GM18861 (cell line): ENCODE data around the gene ARRB1.
A peak's percentile ranks its signal among the peaks of the same experiment; 100 is the strongest.

Source experiments
- ATAC-seq: cut with Tn5 transposase; IDR thresholded peaks from one replicate; pipeline ENCODE4 v1.9.1; 2021; ENCODE audit not compliant: unreplicated experiment

Gene ARRB1

GRCh38 chr11:75303544-75304224 lies 47.8 kb downstream of the ARRB1 start:
- no peak for ATAC-seq

DNA sequence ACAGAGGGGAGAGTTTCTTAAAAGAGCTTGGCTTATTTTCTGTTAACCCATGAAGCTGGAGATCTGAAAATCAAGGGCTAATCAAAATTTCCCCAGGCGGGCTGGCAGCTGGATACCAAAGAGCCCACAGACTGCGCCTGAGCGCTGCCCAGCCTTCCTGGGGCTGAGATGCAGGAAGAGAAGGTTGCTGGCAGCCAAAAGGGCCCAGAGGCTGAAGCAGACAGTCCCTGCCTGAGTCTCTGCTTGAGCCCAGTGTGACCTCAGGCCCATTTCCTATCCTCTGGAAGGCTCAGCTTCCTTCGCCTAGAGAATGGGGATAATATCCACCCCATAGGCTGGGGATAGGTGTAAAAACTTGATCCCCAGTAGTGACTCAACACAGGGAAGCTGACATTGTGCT lies 49.1 kb downstream of the ARRB1 start:
- no peak for ATAC-seq

- ATAC-seq: no peak
These were observed 49.7 kb downstream of the ARRB1 start for GRCh38 chr11:75301601-75302345.

GRCh38 chr11:75301131-75301530 lies 50.3 kb downstream of the ARRB1 start:
- no peak for ATAC-seq

DNA sequence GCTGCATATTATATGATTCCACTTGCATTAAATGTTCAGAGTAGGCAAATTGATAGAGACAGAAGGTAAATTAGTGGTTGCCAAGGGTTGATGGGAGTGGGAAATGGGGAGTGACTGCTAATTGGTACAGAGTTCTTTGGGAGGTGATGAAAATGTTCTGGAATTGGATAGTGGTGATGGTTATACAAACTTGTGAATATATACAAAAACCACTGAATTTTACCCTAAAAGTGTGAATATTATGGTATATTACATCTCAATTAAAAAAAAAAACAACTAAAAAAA lies 52.5 kb downstream of the ARRB1 start:
- ATAC-seq: no peak

DNA sequence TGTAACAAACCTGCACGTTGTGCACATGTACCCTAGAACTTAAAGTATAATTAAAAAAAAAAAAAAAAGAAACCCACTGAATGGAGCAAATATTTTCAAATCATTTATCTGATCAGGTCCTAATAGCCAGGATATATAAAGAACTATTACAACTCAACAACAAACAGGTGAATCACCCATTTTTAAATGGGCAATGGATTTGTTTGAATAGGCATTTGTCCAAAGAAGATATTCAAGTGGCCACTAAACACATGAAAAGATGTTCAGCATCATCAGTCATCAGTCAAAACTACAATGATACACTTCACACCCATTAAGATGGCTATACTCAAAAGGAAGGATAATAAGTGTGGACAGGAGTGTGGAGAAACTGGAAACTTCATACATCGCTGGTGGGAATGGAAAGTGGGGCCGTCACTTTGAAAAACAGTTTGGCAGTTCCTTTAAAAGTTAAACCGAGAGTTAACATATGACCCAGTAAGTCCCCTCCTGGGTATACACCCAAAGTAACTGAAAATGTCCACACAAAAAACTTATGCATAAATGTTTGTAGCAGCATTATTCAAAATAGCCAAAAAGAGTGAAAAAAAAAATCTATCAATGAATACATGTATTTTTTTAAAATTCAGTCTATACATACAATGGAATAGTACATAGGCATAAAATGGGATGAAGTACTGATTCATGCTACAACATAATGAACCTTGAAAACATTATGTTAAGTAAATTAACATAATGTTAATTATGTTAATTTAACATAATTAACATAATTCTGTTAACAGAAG lies 53.1 kb downstream of the ARRB1 start:
- no peak for ATAC-seq

DNA sequence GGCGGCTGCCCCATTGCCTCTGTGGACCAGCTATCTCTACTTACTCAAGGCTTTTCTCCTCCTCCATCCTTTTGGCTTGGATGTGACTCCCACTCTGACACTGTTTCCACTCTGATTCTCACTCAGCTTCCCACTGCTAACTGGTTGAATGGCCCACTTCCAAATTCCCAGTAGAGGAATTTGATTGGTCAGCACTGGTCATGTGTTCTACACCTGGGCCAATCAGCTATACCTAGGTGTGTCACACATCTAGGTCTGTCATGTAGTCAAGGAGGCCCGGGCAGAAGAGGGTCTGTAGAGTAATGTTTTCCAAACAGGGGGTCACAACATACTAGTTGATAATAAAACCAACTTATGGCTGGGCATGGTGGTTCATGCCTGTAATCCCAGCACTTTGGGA lies 57.6 kb downstream of the ARRB1 start:
- ATAC-seq: no peak

DNA sequence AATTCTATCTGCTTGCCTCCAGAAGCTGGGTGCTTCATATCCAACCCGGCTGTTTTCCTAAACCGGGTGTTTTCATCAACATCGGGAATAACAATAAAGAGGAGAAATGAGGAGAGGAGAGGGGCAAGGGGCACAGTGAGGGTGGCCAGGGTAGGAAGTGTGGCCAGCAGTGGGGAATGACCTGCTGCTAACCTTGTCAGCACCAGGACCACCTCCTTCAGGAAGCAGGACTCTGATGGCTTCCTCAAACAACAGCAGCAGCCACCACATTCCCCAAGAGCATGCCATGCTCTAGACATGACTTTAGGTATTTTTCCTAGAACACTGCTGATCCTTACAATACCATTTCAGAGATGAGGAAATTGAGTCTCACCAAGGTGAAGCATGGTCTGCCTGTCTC lies 58.5 kb downstream of the ARRB1 start:
- no peak for ATAC-seq

GRCh38 chr11:75291741-75292140 lies 59.7 kb downstream of the ARRB1 start:
- no peak for ATAC-seq

DNA sequence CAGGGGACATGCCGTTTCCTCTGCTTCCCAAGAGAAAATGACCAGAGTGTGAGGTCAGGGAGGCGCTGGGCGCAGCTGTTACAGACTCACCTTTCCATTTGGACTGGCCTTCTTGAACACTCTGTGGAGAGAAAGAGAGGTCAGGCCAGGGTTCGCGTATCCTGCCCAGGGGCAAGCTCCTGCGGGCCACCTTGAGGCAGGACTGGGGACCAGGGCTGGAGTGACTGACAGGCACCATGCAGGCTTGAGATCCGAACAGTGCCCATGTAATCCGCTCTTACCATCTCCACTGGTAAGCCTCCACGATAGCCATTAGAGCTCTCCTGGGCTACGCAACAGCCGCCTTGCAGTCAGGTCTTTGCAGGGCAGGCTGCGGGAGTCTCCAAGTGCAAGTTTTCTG lies 61.5 kb downstream of the ARRB1 start:
- no peak for ATAC-seq

DNA sequence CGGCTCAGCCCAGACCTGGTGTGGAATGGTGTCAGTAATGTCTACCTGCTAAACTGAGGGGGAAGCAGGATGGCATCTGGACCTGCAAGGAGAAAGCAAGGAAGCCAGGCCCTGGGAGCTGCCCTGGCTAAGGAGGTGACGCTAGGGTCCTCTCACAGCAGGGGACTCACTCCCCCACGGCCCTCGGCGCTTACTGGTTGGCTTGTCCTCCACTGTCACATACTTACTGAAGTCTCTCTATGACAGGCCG lies 62.0 kb downstream of the ARRB1 start:
- no peak for ATAC-seq

- no peak for ATAC-seq
These were observed 63.9 kb downstream of the ARRB1 start for GRCh38 chr11:75287579-75287978.

DNA sequence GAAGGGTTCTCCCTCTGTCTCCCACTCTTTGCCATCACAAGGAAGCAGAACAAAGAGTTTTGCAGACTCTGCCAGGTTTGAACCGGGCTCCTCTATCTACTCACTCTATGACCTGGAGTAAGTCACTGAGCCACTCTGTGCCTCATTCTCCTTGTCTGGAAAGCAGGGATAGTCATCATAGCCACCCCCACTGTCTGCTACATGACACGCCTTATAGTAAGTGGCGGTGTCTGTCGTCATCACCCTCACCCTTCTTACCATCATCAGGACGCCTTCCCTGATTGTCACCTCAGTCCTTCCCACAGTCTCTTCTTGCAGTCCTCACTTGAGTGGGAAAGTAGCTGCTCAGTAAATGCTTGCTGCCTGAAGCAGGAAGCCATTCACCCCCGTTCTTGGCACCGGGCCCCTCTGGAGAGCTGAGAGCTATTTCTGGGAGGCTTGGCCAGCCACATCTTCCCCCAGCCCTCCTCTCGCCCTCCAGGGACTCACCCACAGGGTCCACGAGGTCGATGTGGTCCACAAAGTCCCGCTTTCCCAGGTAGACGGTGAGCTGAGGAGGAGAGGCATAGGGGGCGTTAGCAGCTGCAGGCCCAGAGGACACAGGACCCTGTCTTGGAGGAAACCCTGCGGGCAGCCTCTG lies 64.5 kb downstream of the ARRB1 start:
- no peak for ATAC-seq

DNA sequence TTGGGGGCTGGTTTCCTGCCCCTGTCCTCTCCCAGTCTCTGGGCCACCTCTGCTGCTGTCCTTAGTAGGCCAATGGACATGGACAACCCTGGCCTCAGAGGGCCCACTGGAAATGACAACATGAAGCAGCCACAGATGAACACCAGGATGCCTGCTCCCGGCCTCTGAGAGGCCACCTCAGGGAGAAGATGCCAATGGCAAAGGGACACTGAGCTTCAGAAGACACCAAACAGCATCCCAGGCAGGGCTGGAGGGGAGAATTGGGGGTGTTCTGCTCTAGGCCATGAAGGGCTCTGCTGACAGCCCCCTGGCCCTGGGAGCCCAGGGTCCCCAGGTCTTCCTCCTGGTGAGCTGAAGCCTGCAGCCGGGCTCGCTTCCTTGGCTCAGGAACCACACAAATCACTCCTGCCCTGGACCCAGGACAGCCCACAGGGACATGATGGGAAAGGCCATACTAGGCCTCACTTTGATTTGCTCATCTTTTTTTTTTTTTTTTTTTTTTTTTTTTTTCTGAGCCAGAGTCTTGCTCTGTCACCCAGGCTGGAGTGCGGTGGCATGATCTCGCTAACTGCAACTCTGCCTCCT lies 65.6 kb downstream of the ARRB1 start:
- ATAC-seq: no peak

- ATAC-seq: no peak
These were observed 68.0 kb downstream of the ARRB1 start for GRCh38 chr11:75283391-75283931.

GRCh38 chr11:75281469-75282095 lies 69.9 kb downstream of the ARRB1 start:
- ATAC-seq: no peak

DNA sequence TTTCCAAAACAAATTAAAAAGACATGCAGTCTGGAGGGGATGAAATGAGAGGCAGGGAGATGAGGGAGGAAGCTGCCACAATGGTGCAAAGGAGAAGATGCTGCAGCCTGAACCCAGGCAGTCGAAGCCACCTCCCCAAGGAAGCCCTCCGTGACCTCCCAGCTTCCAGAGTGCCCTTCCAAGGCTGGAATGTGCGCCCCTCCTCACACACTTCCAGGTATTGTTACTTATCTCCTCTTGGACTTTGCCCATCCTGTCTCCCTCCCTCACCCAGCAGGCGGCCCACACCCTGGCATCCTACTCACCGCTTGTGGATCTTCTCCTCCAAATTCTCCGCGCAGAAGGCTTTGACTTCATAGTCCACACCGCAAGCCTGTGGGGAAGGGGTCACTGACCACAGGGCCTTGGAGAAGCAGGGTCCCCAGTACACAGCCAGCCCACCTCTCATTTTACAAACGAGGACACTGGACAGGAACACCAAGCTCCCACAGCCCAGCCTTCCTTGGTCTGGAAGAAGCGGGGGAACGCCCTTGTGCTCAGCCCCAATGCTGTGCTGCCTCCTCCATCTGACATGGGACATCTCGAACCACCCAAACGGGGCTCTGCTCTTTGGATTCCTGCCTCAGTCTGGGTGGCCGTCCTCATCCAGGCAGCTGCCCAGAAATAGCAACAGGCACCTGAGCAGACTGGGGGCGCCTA lies 70.5 kb downstream of the ARRB1 start:
- no peak for ATAC-seq

- ATAC-seq: peak; percentile 43
These were observed 71.2 kb downstream of the ARRB1 start for GRCh38 chr11:75280227-75280701.

GRCh38 chr11:75279273-75279672 lies 72.2 kb downstream of the ARRB1 start:
- no peak for ATAC-seq
